Measurements from ENCODE around the gene S100A4.

- no peak for TF ChIP-seq CTCF (IDR thresholded peaks at IDR 0.05)
- no peak for TF ChIP-seq POLR2A (IDR thresholded peaks at IDR 0.05)
These were observed 3.7 kb downstream of the S100A4 start for GRCh38 chr1:153541641-153542590.

Measured in esophagus squamous epithelium (tissue), 4 donors.